Measurements from ENCODE around the gene TMEM59.

GRCh38 chr1:54045496-54045895, 7.5 kb downstream of the TMEM59 start:
- TF ChIP-seq CTCF (IDR thresholded peaks at IDR 0.05) (no peak), POLR2A (IDR thresholded peaks at IDR 0.05) (no peak)

Measured in esophagus squamous epithelium (tissue), 4 donors.